WTC11 (cell line): ENCODE results near the gene BUB1. TPM values are rescaled to one million over a fixed set of nuclear protein-coding genes. Genes with fewer than 3 reads are reported as not detected.
"Not testable (repeated sequence)": the region's sequence is repeated elsewhere in the genome, so short reads cannot be mapped to it uniquely, and the experiment has no call there.

ENCODE experiments used
- ATAC-seq: fragments of 200-7000 bp; cut with Tn5 transposase; 2 replicates; pipeline ENCODE4 v1.10.0; 2021; ENCODE audit warnings: mild to moderate bottlenecking, moderate library complexity
- CTCF ChIA-PET: fragments of 300-600 bp; sonication (Branson Sonifier 250); formaldehyde crosslinking; loops from one replicate; lab custom pipeline; 2021; ENCODE audit warnings: antibody characterized with exemption; lab: Charles Lee
- POLR2A ChIA-PET: fragments of 350-600 bp; sonication (Branson Sonifier 250); formaldehyde crosslinking; loops from one replicate; lab custom pipeline; 2021; ENCODE audit warnings: antibody characterized with exemption; lab: Charles Lee
- DNase-seq: peaks from one replicate; pipeline ENCODE4 v3.0.0; 2021; ENCODE audit warnings: low spot score
- H3K27ac Mint-ChIP-seq: 2 replicates; pipeline ENCODE4 v1.8.0; 2021; ENCODE audit warnings: mixed read lengths
- H3K27me3 Mint-ChIP-seq: 2 replicates; pipeline ENCODE4 v1.8.0; 2021; ENCODE audit warnings: low read depth, mild to moderate bottlenecking, moderate library complexity, mixed read lengths
- H3K36me3 Mint-ChIP-seq: 2 replicates; pipeline ENCODE4 v1.8.0; 2021; ENCODE audit warnings: mixed read lengths
- H3K4me1 Mint-ChIP-seq: 2 replicates; pipeline ENCODE4 v1.8.0; 2022; ENCODE audit warnings: mixed read lengths
- H3K4me3 Mint-ChIP-seq: 2 replicates; pipeline ENCODE4 v1.8.0; 2021; ENCODE audit warnings: mild to moderate bottlenecking, moderate library complexity, mixed read lengths
- H3K9me3 Mint-ChIP-seq: 2 replicates; pipeline ENCODE4 v1.8.0; 2021; ENCODE audit warnings: mixed read lengths
- total RNA-seq: library from RNA; stranded (reverse); gene quantifications from 3 replicates; pipeline ENCODE4 v1.2.3, GENCODE V29; 2021
- TF ChIP-seq, protein P1 (sequence below): fragments of 250-450 bp; sonication (Bioruptor Pico); conservative IDR thresholded peaks from 2 replicates; pipeline ENCODE4 v1.9.0; 2021; ENCODE audit warnings: mild to moderate bottlenecking

Gene BUB1
- total RNA-seq, 1 experiment from 2014 or later = 116 TPM

DNA sequence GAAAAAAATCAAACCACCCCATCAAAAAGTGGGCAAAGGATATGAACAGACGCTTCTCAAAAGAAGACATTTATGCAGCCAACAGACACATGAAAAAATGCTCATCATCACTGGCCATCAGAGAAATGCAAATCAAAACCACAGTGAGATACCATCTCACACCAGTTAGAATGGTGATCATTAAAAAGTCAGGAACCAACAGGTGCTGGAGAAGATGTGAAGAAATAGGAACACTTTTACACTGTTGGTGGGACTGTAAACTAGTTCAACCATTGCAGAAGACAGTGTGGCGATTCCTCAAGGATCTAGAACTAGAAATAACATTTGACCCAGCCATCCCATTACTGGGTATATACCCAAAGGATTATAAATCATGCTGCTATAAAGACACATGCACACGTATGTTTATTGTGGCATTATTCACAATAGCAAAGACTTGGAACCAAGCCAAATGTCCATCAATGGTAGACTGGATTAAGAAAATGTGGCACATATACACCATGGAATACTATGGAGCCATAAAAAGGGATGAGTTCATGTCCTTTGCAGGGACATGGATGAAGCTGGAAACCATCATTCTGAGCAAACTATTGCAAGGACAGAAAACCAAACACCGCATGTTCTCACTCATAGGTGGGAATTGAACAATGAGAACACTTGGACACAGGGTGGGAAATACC lies 41.8 kb downstream of the BUB1 start:
- H3K4me3 Mint-ChIP-seq, POLR2A ChIA-PET, CTCF ChIA-PET, H3K27ac Mint-ChIP-seq, H3K9me3 Mint-ChIP-seq, DNase-seq, ATAC-seq, H3K27me3 Mint-ChIP-seq: not testable (repeated sequence)
- Mint-ChIP-seq H3K4me1 (peaks cover 18% of the 10 kb centered on the region), H3K36me3 (peaks cover 67% of the 10 kb centered on the region)

DNA sequence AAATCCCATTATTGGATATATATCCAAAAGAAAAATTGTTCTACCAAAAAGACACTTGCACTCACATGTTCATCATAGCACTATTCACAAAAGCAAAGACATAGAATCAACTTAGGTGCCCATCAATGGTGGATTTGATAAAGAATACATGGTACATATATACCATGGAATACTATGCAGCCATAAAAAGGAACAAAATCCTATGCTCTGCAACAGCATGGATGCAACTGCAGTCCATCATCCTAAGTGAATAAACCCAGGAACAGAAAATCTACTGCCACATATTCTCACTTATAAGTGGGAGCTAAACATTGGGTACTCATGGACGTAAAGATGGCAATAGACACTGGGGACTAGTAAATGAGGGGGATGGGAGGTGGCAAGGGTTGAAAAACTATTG lies 50.5 kb downstream of the BUB1 start:
- TF ChIP-seq, protein P1, sequence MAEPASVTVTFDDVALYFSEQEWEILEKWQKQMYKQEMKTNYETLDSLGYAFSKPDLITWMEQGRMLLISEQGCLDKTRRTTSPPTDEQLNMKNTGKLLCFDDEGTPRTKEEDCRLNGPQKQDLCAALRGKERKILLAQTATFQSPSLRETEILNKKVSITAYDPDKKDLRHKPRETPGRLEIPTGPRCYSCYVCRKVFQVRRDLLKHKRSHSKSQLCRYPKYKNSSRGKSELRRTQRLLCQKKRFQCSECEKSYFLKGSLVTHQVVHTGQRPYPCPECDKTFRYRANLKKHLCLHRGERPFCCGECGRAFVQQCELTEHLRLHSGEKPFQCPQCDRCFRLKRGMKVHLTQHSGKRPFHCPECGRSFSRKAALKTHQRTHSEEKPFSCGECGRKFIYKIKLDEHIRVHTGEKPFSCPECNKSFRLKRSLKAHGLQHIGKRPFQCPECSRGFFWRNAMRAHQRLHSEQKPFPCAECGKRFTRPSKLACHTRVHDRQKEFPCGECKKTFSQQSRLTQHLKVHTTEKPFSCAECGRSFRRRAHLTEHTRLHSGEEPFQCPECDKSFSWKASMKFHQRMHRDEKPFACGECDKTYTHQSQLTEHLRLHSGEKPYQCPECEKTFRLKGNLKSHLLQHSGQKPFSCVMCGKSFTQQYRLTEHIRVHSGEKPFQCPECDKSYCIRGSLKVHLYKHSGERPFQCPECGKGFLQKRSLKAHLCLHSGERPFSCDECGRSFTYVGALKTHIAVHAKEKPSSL (CRISPR knock-in tag) = 0 out of 2 replicates have a peak, but pooled peaks have one; percentile 39
- H3K27ac Mint-ChIP-seq, ATAC-seq, H3K4me1 Mint-ChIP-seq, H3K27me3 Mint-ChIP-seq, DNase-seq, H3K9me3 Mint-ChIP-seq, H3K4me3 Mint-ChIP-seq, H3K36me3 Mint-ChIP-seq, CTCF ChIA-PET, POLR2A ChIA-PET: not testable (repeated sequence)

DNA sequence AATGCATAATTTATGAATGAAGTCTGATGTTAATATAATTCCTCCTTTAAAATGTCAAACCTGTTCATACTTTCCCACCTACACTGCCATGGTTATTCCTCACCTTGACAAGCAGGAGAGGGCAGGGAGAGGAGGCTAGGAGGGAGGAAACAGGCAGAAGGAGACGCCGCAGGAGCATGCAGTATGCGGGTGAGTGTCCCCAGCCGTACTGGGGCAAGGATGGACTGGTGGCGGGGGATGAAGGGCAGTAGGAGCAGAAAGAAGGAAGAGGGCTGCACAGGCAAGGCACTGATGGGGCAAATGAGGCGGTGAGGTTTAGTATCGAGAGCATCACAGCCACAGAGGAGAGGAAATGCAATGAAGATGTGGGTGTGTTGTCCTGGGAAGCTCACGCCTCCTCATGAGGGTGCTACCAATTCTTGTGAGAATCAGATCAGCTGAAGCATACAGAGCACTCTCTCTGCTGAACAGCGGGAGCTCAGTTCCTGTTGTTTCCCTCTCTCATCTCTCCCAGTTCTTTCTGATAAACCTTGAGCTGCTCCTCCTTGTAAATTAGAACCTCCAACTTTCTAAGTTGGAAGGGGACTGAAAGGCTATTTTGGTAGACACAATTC lies 58.4 kb downstream of the BUB1 start:
- H3K9me3 Mint-ChIP-seq, H3K4me3 Mint-ChIP-seq, H3K27me3 Mint-ChIP-seq, H3K4me1 Mint-ChIP-seq, CTCF ChIA-PET, POLR2A ChIA-PET, H3K27ac Mint-ChIP-seq, DNase-seq, H3K36me3 Mint-ChIP-seq: not testable (repeated sequence)
- ATAC-seq = peak; percentile 74

DNA sequence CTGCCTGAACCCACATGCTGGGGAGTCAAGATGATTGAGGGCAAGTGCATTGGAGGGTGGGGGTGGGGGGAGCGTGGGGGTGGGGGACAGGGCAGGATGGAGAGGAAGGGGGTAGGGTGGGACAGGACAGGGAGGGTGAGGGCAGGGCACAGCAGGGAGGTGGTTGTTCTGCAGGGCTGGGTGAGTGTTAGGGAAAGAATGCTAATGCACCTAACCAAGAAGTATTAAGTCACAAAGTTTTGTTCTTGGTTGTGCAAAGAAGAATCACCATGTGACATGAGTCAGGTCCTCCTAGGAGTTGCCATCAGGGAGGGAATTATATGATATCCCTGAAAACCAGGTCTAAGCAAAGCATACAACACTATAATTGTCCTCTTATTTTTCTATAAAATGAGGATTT lies 63.9 kb downstream of the BUB1 start:
- H3K36me3 Mint-ChIP-seq, H3K27ac Mint-ChIP-seq, CTCF ChIA-PET, H3K4me1 Mint-ChIP-seq, H3K27me3 Mint-ChIP-seq, H3K4me3 Mint-ChIP-seq, POLR2A ChIA-PET, DNase-seq, ATAC-seq, H3K9me3 Mint-ChIP-seq: not testable (repeated sequence)

DNA sequence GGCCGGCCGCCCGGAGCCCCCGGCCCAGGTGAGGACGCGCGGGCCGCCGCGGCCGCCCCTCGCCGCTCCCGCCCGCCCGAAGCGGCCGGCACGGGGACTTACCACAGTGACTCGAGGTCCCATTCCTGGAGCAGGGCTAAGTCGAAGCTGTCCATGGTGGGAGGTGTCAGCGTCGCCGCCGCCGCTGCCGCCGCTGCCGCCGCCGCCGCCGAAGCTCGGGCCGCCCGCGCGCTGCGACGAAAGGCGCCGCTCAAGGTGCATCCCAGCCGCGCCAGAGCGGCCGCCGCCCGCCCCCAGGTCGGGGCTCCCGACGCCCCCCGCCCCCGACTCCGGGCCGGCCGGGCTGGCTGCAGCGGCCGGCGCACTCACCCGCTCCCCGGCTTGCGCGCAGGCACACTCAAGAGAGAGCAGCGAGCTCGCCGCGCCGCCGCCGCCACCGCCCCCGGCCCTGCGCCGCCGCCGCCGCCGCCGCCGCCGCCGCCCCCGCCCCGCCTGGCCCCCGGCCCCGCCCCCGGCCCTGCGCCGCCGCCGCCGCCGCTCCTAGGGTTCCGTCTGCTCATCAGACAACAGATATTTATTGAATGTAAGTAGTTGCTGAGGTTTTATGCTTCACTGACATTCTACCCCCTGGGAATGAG lies 67.1 kb downstream of the BUB1 start:
- H3K27me3 Mint-ChIP-seq, POLR2A ChIA-PET, H3K36me3 Mint-ChIP-seq, H3K4me1 Mint-ChIP-seq, H3K9me3 Mint-ChIP-seq, H3K27ac Mint-ChIP-seq, CTCF ChIA-PET: not testable (repeated sequence)
- peak overlapping the region; percentile 49 for H3K4me3 Mint-ChIP-seq
- DNase-seq (peak; percentile 46), ATAC-seq (peak; percentile 84)

DNA sequence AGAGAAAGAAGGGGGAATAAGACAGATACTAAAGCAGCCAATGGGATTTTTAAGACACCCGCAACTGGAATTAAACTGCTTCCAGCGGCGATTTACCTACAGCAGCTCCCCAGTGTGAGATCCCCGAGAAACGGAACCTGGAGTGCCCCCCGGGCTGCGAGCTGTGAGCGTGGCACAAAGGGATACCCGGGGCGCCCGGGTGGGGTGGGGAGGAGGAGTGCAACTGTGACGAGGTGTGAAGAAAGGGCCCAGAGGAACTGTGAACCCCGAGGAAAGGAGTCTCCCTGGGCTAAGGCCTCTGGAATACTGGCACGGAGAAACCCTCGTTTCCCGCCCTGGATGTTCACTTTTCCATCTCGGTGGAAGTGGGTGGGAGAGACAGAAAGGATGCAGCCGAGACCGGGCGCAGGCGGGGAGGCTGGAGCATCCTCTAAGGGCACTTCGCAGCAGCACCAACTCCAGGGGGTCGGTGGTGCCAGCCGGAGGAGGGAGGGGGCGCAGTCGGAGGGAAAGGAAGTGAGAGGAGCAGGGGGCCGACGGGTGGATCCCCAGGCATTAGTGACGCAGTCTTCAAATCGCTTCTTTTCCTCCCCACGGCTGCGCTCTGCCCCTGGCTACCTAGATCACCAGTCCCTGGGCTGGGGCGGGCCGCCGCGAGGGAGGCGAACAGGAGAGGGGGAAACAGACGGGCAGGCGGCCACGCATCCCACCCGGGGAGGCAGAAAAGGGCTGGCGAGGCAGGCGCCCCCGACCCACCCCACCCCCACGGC lies 67.8 kb downstream of the BUB1 start:
- peak; percentile 64 for ATAC-seq
- CTCF ChIA-PET, H3K4me3 Mint-ChIP-seq, POLR2A ChIA-PET, DNase-seq, H3K27me3 Mint-ChIP-seq, H3K9me3 Mint-ChIP-seq, H3K27ac Mint-ChIP-seq, H3K4me1 Mint-ChIP-seq, H3K36me3 Mint-ChIP-seq: not testable (repeated sequence)

DNA sequence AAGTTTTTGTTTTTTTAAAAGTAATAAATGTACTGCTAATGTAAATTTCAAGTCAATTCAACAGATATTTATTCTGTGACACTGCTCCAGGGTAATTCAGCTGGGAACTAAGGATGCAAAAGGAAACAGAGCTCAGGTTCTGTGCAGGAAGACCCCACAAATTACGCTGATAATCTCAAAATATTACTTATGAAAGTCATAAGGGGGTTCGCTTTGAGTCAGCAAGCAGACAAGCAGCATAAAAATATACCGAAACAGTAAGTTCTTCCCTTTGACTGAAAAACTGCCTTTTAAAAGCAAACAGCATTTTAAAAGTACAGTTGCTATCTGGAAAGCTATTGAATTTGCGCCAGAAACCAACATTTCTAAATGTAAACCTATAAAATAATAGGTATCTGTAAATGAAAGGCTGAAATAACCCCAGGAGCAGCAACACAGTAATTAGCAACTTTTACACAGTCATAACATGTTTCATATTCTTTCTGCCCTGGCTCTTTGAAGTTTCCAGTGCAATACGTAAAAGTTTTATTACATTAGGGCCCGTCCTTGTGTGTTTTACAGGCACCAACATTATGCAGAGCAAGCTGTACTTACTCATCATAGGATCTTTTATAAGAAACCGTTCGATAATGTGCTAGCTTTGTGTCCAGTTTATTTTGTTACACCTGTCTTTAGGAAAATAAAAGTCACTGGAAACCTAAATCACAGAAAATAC lies 68.9 kb downstream of the BUB1 start:
- H3K27ac Mint-ChIP-seq, H3K4me3 Mint-ChIP-seq, POLR2A ChIA-PET, ATAC-seq, H3K9me3 Mint-ChIP-seq, H3K4me1 Mint-ChIP-seq, DNase-seq, CTCF ChIA-PET, H3K36me3 Mint-ChIP-seq, H3K27me3 Mint-ChIP-seq: not testable (repeated sequence)

DNA sequence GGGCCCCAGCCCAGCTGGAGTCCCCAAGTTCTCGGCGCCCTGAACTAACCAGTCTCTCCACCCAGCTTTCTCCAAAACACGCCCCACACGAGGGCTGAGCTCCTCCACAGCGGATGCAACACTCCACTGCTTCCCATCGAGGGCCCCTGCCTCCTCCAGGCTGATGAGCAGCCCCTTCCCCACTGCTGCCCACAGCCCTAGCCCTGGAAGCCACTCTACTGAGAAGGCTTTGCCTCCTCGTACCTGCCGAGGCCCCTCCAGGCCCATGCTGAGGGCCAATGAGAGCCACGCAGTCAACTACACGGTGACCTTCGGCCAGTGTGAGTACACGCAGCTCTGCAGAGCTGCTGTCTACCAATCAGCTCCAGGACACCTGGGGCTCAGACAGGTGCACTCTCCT lies 72.8 kb downstream of the BUB1 start:
- peak; percentile 11 for DNase-seq
- CTCF ChIA-PET, H3K4me3 Mint-ChIP-seq, H3K36me3 Mint-ChIP-seq, H3K4me1 Mint-ChIP-seq, H3K27me3 Mint-ChIP-seq, H3K27ac Mint-ChIP-seq, H3K9me3 Mint-ChIP-seq, POLR2A ChIA-PET: not testable (repeated sequence)
- ATAC-seq = peak; percentile 68

DNA sequence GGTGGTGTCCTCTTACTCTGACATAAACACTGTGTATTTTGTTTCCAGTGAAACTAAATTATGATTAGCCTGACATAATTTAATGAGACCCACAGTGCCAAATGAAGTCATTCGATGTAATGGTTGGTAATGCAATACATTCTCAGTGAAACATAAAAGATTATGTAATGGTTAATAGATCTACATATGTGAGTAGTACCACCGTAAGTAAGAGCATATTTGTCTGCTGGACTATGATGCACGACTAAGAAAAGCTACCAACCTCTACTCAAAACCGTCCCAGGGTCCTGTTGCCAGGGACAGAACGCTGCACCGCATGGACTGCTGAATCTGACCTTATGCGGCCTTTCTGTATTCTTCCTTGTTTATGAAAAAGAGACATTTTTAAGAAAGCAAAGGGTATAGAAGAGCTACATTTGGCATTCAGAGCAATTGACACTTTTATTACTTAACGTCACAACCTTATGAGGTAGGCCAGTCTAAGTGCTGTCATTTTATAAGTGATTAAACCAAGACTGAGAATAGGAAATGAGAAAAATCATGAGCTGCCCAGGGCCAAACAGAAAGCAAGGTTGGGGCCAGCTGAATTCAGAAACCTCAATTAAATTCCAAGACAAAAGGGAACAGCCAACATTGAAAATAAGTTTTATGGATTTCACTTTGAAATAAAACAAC lies 73.8 kb downstream of the BUB1 start:
- H3K4me1 Mint-ChIP-seq, H3K4me3 Mint-ChIP-seq, DNase-seq, POLR2A ChIA-PET, H3K36me3 Mint-ChIP-seq, ATAC-seq, H3K27me3 Mint-ChIP-seq, H3K27ac Mint-ChIP-seq, H3K9me3 Mint-ChIP-seq, CTCF ChIA-PET: not testable (repeated sequence)

DNA sequence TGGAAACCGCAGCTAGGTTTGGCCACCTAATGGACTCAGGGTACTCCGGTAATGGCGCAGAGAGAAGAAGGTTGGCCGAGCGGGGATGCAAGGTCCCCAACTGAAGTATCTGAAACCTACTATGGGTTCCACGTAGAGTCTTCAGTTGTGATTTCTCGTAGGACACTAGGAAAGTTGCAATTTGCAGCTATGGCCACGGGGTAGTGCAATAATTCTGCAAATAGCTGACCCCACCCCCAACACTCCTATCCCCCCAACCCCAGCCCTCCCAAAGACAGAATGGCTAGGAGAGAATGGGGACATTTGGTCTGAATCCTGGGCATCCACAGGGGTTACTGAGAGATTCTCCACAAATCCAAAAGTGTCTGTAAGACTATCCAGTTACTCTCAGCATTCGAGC lies 75.7 kb downstream of the BUB1 start:
- H3K4me3 Mint-ChIP-seq, CTCF ChIA-PET, H3K27ac Mint-ChIP-seq, POLR2A ChIA-PET, H3K27me3 Mint-ChIP-seq, H3K9me3 Mint-ChIP-seq, H3K4me1 Mint-ChIP-seq, H3K36me3 Mint-ChIP-seq, DNase-seq: not testable (repeated sequence)
- ATAC-seq = peak; percentile 70
